HG03095 (cell line): Measurements from ENCODE around the gene PAFAH1B2.
A peak's percentile ranks its signal among the peaks of the same experiment; 100 is the strongest.
"Not testable (repeated sequence)": the region's sequence is repeated elsewhere in the genome, so short reads cannot be mapped to it uniquely, and the experiment has no call there.

Experiments used
- ATAC-seq: cut with Tn5 transposase; IDR thresholded peaks from one replicate; pipeline ENCODE4 v1.9.1; 2021; ENCODE audit warnings: moderate library complexity; ENCODE audit not compliant: unreplicated experiment

PAFAH1B2 gene

DNA sequence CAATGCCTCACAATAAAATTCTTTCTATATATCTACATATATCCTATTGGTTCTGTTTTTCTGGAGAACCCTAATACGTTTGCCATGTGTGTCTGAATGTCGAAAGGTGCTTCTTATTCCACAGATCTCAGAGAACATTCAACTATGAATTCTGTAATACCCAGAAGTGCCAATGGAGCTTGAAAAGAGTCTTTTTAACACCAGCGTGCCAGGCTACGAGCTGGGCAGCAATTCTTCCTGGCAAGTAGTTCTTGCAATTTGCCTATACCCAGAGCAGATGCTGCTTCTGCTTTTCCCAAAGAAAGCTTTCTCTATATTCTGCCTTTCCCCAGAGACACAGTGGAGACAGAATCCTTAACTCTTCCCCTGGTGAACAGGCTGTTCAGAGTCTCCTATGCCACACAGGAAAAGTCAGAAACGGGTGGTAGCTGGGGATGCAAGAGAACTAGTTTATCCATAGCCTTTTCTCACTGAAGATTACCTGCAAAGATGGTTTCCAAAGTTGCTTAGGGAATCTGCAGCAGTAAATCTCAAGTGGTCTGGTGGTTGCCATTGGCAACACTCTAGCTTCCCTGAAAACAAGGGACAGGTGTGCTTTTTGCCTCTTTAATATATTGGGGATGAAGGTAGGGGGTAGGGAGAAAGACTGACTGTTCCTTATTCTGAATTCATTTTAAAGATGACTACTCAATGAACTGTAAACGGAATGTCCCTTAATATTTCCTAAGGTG is 16.8 kb upstream of the PAFAH1B2 start:
- ATAC-seq: no peak

DNA sequence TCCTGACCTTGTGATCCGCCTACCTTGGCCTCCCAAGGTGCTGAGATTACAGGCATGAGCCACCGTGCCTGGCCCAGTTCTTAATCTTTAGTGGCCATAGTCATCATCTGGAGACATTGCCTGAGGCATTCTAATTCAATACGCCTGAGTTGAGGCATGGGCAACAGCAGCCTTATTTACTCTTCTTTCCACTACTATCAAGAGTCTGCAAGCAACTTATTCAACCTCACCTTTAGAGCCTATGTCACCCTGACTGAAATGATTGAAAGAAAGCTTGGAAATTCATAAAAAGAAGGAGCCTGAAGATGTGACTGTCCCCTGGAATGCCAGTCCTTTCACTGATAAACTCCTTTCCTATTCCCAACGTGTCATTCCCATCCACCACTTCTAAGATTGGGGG is 15.8 kb upstream of the PAFAH1B2 start:
- no peak for ATAC-seq

DNA sequence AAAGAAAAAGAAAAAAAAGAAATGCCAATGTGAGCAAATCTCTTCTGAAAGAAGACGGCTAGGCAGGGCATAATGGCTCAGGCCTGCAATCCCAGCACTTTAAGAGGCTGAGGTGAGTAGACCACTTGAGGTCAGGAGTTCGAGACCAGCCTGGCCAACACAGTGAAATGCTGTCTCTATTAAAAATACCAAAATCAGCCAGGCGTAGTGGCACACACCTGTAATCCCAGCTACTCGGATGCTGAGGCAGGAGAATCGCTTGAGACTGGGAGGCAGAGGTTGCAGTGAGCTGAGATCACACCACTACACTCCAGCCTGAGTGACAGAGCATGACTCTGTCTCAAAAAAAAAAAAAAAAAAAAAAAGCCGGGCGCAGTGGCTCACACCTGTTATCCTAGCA is 13.7 kb upstream of the PAFAH1B2 start:
- ATAC-seq: not testable (repeated sequence)

DNA sequence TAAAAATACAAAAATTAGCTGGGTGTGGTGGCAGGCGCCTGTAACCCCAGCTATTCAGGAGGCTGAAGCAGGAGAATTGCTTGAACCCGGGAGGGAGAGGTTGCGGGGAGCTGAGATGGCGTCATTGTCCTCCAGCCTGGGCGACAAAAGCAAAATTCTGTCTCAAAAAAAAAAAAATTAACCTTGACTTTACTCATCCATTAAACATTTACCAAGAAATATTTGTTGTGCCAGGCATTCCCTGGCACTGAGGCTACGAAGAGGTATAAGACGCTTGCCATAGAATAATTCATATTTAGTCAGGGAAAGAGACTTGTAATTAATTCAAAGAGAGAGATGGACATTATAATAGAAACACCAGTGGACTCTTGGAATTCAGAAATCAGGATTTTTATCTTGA is 13.2 kb upstream of the PAFAH1B2 start:
- no peak for ATAC-seq

DNA sequence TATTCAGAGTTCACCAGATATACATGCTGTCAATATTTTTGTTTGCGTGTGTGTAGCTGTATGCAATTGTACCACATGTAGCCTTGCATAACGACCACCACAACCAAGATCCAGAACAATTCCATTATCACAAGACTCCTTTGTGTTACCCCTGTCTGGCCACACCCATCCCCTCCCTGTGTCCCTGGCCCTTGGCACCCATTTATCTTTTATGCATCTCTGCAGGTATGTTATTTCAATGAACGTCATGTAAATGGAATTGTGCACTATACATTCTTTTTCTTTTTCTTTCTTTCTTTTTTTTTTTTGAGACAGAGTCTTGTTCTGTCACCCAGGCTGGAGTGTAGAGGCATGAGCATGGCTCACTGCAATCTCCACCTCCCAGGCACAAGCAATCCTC is 9.7 kb upstream of the PAFAH1B2 start:
- ATAC-seq: no peak

DNA sequence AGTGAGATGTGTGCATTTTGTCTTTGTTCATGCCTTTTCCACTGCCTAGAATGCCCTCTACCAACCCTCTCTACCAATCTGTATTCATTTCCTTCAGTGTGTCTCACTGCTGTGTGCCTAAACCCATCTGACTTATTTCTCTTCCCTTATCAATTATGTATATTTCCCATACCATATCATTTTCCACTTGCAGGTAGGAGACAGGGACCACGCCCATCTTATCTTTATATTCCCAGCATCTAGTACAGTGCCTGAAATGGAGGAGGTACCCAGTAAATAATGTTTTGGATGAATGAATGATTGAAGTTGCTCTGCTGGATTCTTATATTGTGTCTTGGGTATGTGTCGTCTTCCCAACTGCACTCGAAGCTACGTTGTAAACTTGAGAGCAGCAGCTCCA is 9.1 kb upstream of the PAFAH1B2 start:
- ATAC-seq: not testable (repeated sequence)

DNA sequence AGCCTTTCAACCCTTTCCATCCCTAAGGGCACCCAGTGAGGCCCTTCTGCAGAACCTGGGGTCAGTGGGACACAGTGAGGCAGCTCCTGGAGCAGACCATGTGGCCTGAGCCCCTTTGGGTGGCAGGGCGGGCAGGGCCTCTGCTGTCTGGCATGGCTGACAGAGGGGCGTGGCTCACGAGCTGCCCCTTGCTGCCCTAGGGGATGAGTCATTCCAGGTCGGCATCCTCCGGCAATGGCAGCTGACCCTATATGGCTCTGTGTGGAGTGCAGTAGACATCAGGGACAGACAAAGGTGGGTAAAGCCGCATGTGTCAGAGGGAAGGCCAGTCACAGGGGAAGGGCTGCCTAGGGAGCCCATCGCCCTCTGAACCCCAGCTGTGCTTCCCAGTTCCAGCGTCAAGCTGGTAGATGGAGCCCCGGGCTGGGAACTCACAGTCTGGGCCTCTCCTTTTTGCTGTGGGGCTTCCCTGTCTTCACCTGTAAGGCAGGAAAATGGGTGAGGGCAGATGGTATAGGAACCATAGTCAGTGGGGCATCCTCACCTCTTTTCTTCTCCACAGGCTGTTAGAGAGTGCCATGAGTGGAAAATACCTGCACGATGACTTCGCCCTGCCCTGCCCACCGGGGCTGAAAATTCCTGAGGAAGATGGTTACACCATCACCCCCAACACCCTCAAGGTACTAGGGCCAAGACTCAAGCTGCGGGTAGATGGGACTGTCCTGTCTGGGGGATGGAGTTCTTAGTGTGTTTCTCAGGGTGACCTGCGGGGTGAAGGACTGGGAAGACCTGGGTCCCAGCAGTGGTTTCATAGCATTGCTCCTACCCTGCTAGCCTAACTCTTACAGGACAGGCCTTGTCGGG is 6.6 kb upstream of the PAFAH1B2 start:
- not testable (repeated sequence) for ATAC-seq

DNA sequence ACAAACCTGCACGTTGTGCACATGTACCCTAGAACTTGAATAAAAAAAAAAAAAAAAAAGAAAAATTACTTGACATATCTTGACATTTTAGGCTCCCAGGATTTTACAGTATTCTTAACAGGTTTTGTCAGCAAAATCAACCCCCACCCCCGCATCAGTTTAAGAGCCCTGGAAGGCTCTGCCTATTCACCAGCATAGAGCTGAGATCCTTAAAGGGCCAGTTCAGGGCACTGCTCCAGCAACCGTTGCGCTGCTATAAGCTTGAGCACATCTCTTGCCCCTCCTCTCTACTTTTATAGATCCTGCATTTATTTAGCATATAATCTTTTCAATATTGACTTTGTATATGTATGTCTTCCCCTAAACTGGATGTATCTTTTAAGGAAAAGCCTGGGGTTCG is 697 bp upstream of the PAFAH1B2 start:
- ATAC-seq: no peak

DNA sequence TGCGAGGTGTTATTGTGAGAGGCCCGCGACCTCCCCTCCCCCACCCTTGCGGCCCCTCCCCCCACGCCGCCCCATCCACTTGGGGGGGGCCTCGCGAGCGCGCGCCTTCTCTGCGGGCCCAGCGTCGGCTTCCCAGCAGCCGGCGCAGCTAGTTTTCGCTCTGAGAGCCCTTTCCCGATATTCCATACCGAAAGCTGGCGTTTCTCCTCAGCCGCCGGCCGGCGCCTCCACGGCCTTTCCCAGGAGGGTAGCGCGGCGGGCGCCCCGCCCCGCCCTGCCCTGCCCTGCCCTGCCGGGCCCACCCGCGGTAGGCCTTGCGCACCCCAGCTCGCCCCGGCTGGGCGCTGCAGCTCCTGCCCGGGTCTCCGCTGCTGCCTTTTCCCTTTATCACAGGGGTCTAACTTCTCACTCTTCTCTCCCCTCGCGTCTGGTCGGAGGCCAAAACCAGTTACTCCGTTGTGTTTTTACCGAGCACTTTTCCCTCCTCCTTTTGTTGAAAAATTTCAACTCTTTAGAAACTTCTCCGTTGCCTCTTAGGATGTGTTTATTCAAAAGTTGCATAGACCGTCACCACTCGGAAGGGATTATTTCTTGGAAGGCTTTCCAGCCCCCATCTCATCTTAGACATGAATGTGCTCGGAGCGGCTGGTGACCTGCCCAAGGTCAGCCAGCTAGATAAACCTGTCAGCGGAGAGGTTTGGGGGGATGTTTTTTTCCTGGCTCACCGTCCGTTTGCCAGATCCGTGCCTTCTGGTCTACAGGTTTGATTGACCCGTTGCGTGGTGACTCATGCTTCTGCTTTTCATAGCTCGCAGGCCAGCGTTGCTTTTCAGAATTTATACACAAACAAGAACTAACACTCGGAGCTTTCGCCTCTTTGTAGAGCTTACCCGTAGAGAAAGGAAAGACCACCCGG is 648 bp downstream of the PAFAH1B2 start:
- peak; percentile 44 for ATAC-seq

DNA sequence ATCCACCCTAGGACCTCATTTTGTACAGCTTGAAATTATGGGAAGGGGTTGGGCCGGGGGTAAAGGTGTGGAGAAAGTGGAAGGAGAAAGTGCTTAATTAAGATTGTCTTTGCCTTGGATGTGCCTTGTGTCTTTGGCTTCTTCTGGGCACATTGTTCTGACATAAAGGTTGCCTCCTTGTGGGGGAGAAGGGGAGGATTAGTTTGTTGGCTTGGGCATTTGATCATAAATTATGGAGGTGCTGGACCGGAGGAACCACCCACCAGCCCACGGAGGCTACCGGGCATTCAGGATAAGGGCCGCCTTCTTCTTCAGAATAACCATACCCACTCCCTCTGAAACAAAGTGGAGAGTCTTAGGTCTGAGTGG is 1.3 kb downstream of the PAFAH1B2 start:
- no peak for ATAC-seq

DNA sequence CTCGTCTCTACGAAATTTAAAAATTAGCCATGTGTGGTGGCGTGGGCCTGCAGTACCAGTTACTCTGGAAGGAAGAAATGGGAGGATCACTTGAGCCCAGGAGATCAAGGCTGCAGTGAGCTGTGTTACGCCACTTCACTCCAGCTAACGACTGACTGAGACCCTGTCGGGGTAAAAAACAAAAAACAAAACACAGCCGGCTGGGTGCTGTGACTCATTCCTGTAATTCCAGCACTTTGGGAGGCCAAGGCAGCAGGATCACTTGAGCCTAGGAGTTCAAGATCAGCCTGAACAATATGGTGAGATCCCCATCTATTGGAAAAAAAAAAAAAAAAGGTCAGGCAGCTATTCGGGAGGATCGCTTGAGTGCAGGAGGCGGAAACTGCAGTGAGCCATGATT is 2.4 kb downstream of the PAFAH1B2 start:
- ATAC-seq: no peak

DNA sequence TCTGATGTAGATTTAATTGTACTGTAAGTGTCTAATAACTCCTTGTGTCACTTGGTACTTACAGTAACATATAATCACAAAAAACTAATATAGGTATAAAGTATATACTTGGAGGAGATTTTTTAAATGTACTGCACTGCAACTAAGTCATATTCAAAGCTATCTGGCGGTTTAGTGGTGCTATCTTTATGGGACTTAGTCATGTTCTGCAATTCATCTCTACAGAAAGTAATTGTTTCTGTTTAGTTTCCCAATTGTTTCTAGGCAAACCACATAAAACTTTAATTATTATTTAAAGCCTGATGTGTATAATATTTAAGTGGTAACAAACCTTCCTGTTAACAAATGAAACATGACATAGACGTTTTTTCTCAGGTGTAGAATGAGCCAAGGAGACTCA is 8.0 kb downstream of the PAFAH1B2 start:
- no peak for ATAC-seq

DNA sequence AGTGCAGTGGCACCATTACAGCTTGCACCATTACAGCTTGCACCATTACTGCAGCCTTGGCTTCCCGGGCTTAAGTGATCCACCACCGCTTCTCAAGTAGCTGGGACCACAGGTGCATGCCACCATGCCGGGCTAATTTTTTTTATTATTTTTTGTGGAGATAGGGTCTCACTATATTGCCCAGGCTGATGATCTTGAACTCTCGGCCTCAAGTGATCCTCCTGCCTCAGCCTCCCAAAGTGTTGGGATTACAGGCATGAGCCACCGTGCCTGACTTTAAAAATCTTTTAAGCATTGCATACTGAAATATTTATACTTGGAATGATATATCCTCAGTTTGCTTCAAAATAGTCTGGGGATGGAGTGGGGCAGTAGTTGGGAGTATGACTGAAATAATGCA is 10.4 kb downstream of the PAFAH1B2 start:
- ATAC-seq: no peak

DNA sequence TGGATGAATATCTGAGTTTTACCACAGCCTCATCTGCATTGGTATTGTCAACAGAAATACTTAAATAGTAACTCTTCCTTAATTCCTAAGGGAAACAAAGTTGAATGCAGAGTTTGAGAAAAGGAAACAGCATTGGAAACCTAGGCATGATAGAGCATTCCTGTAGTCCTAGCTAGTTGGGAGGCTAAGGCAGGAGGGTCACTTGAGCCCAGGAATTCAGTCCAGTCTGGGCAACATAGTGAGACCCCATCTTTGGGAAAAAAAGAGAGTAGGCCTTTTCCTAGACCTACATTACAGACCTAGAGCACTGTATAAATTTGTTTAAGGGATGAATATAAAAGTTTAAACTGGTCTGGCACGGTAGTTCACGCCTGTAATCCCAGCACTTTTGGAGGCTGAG is 13.4 kb downstream of the PAFAH1B2 start:
- no peak for ATAC-seq

DNA sequence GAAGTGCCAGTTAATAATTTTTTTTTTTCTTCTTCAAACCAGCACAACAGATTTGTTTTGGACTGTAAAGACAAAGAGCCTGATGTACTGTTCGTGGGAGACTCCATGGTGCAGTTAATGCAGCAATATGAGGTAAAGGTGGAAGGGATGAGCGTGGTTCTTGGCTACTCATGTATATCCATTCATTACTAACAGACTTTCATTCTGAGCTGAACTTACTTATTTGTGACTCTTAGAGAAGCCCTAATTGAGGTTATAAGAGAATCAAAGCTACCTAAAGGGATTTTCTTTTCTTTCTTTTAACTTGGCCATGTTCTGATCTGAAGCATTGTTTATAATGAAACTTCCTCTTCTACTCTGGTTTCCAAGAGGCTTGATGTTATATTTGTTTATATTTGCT is 15.8 kb downstream of the PAFAH1B2 start:
- no peak for ATAC-seq

DNA sequence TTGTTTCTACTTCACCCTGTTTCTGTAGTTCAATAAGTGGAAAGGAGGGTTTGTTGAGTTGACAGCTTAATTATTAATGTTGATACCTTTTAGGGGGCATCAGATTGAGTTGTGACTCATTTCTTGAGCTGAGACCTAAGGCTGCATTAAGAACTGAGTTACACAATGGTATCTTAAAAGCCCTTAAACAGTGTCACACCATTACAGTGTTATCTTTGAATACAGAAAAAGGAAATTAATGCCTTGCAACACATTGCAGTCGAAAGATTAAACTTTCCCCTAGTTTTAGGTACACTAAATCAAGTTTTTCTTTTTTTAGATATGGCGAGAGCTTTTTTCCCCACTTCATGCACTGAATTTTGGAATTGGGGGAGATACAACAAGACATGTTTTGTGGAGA is 16.7 kb downstream of the PAFAH1B2 start:
- no peak for ATAC-seq

DNA sequence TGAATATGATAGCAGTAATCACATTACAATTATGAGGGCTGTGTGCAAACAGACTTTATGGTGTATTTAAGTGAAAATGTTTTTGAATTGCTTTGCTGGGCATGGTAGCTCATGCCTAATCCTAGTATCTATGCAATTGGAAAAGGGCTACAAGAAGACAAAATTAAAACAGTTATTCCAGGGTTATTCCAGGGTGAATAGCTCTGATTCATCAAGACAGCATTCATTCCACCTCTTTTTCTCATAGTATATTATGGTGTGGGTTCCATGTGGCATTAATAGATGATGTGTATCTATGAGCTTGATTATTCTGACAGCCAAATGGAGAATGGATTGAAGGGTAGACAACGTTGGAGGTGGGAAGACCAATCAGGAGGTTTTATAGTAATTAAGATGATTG is 22.4 kb downstream of the PAFAH1B2 start:
- ATAC-seq: no peak

DNA sequence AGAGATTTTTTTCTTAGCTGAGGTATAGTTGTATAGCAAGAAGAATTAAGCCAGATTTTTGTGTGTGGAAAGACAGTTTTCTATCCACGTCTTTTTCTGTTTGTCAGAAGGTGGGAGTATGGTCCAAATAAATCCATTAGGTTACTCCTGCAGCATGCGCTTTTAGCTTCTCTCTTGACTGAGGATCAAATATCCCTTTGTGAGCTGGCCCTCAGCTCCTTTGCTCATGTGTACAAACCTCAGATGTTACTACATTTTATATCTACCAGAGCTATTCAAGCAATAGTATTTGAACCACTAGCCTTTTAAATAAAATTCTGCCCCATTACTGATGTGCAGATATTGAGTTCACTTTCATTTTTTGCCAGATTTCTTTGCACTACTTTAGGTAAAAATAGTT is 25.6 kb downstream of the PAFAH1B2 start:
- no peak for ATAC-seq

DNA sequence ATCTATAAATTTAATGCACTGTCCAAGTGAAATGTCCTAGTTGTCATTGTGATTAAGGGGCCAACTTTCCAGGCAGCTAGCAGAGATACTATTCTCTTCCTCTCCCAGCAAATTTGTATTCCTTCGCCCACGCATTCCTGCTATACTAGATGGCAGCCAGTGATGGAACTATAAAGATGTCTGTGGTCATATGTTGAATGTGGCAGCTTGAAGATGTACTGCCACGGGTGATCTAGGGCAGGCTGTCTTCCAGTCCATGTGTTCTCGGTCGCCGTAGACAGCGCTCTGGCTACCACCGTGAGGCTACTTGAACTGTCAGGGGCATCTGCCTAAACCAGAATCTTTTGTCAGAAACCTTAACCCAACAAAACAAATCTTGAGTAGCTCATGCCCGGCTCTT is 26.1 kb downstream of the PAFAH1B2 start:
- no peak for ATAC-seq

DNA sequence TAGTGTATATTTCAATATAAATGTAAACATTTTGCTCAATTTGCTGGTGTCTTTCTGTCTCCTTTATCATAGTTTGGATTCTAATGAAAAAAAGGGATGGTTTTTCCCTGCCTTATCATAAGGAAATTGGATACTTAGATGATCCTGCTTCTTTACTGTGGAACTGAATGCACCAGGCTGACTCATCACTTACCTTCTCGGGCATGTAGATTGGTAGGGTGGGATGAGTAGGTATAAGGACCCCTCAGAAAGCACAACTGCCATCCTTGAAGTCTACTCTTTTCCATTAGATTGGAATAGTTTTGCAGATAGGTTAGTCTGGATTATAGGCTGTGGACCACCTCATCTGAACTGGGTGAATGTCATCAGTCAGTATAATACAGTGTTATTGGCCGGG is 26.9 kb downstream of the PAFAH1B2 start:
- ATAC-seq: no peak

DNA sequence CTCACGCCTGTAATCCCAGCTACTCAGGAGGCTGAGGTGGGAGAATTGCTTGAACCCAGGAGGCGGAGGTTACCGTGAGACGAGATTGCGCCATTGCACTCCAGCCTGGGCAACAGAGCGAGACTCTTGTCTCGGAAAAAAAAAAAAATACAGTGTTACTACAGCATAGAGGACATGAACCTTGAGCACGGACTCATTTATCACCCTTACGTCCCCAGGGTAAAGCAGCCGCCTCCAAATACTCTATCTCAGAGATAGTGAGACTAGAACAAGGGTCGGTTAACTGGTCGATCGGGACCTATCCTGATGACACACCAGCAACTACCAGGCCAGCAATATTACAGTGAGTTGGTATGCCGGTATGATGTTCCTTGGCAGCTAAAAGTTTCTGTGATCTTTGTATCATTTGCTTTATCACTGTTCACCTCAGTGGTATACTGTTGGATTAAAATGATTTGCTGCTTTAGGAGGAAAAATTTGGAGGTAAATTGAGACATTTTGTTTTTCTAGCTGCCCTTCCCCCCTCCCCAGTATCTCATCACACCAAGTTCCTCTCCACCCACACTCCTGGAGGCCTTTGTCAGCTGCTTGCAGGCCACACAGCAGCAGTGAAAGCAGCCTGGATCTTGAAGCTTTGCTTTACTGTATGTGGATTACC is 27.4 kb downstream of the PAFAH1B2 start:
- ATAC-seq: no peak
